Stimulated activated CD4-positive, alpha-beta T cell treated with anti-CD3 and anti-CD28 coated beads, Interleukin-12 subunit alpha, Interleukin-12 subunit beta, amount 100 ng/mL, for 4 hours (primary cell): ENCODE results near the gene ZRANB1.
"Not testable (repeated sequence)": the region's sequence is repeated elsewhere in the genome, so short reads cannot be mapped to it uniquely, and the experiment has no call there.

Experiments
- DNase-seq: peaks from one replicate; pipeline ENCODE4 v3.0.0-alpha.2; 2020

Gene ZRANB1

GRCh38 chr10:124967255-124967654 lies 25.3 kb downstream of the ZRANB1 start:
- no peak for DNase-seq

GRCh38 chr10:124971276-124971675 lies 29.4 kb downstream of the ZRANB1 start:
- no peak for DNase-seq

GRCh38 chr10:124972637-124973036 lies 30.7 kb downstream of the ZRANB1 start:
- DNase-seq: no peak

GRCh38 chr10:124974131-124974530 lies 32.2 kb downstream of the ZRANB1 start:
- no peak for DNase-seq

GRCh38 chr10:124975977-124976514 lies 34.1 kb downstream of the ZRANB1 start:
- DNase-seq: no peak

GRCh38 chr10:124977161-124977560 lies 35.2 kb downstream of the ZRANB1 start:
- DNase-seq: no peak

- DNase-seq: no peak
Measured at GRCh38 chr10:124977648-124978375, 35.9 kb downstream of the ZRANB1 start.

- no peak for DNase-seq
Measured at GRCh38 chr10:124978376-124978725, 36.4 kb downstream of the ZRANB1 start.

- DNase-seq: no peak
Measured at GRCh38 chr10:124983321-124983720, 41.4 kb downstream of the ZRANB1 start.

- DNase-seq: no peak
Measured at GRCh38 chr10:124984376-124984775, 42.5 kb downstream of the ZRANB1 start.

GRCh38 chr10:124985162-124985561 lies 43.2 kb downstream of the ZRANB1 start:
- DNase-seq: no peak

GRCh38 chr10:124987788-124988187 lies 45.9 kb downstream of the ZRANB1 start:
- no peak for DNase-seq

- DNase-seq: not testable (repeated sequence)
Measured at GRCh38 chr10:124988753-124989152, 46.8 kb downstream of the ZRANB1 start.

- no peak for DNase-seq
Measured at GRCh38 chr10:124989526-124989925, 47.6 kb downstream of the ZRANB1 start.

GRCh38 chr10:124990671-124991625 lies 49.0 kb downstream of the ZRANB1 start:
- no peak for DNase-seq

GRCh38 chr10:124991835-124992234 lies 49.9 kb downstream of the ZRANB1 start:
- DNase-seq: no peak

GRCh38 chr10:124992462-124993344 lies 50.8 kb downstream of the ZRANB1 start:
- no peak for DNase-seq

- no peak for DNase-seq
Measured at GRCh38 chr10:124993345-124993708, 51.4 kb downstream of the ZRANB1 start.

GRCh38 chr10:124993736-124994451 lies 52.0 kb downstream of the ZRANB1 start:
- no peak for DNase-seq

GRCh38 chr10:124994573-124995473 lies 52.9 kb downstream of the ZRANB1 start:
- no peak for DNase-seq

- no peak for DNase-seq
Measured at GRCh38 chr10:124995605-124996004, 53.7 kb downstream of the ZRANB1 start.
